ENCODE results near the gene ARMH4.

DNA sequence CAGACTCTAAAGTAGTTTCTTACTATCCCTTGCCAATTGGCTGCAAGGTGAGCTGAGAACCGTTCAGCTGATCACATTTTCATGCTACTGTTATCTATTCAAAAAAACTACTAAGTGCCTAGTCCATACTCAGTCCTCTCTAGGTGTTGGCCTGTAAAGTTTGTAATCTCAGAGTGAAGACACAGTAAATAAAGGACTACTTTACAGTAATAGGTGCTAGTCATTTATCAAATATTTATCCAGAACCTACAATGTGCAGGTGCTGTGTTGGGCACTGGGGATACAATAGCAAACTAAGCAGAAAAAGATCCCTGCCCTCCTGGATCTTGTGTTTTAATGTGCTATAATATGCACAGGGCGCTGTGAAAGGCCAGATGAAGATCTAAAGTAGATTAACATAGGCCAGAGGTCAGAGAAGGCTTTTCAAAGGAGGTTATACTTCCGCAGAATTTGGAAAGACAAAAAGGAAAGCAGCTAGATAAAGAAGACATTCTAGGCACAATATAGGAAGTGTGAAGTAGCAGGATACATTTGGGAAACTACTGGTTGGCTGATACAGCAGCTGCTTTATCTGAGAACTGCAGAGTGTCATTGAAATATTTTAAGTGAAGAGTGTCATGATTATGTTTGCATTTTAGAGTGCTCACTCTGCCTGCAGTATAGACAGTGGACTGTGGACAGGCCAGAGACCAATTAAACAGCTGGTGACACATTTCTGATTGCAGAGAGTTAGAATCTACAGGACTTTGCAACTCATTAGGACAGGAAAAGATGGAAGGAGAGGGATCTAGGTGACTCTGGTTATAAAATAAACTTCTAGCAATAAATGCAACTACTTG, 40.0 kb upstream of the ARMH4 start:
- TF ChIP-seq POLR2A (IDR thresholded peaks at IDR 0.05) (no peak), POLR2AphosphoS5 (IDR thresholded peaks at IDR 0.05) (no peak), EP300 (IDR thresholded peaks at IDR 0.05) (no peak)
- TF ChIP-seq, protein P1, sequence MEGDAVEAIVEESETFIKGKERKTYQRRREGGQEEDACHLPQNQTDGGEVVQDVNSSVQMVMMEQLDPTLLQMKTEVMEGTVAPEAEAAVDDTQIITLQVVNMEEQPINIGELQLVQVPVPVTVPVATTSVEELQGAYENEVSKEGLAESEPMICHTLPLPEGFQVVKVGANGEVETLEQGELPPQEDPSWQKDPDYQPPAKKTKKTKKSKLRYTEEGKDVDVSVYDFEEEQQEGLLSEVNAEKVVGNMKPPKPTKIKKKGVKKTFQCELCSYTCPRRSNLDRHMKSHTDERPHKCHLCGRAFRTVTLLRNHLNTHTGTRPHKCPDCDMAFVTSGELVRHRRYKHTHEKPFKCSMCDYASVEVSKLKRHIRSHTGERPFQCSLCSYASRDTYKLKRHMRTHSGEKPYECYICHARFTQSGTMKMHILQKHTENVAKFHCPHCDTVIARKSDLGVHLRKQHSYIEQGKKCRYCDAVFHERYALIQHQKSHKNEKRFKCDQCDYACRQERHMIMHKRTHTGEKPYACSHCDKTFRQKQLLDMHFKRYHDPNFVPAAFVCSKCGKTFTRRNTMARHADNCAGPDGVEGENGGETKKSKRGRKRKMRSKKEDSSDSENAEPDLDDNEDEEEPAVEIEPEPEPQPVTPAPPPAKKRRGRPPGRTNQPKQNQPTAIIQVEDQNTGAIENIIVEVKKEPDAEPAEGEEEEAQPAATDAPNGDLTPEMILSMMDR (IDR thresholded peaks at IDR 0.05), result no peak

Data from suprapubic skin (tissue), 4 donors.